Activated CD4-positive, alpha-beta T cell treated with anti-CD3 and anti-CD28 coated beads for 1 hour (primary cell): ENCODE measurements around the gene CCDC78.

Experiments used
- DNase-seq: peaks from one replicate; pipeline ENCODE4 v3.0.0-alpha.2; 2020

Gene CCDC78

DNA sequence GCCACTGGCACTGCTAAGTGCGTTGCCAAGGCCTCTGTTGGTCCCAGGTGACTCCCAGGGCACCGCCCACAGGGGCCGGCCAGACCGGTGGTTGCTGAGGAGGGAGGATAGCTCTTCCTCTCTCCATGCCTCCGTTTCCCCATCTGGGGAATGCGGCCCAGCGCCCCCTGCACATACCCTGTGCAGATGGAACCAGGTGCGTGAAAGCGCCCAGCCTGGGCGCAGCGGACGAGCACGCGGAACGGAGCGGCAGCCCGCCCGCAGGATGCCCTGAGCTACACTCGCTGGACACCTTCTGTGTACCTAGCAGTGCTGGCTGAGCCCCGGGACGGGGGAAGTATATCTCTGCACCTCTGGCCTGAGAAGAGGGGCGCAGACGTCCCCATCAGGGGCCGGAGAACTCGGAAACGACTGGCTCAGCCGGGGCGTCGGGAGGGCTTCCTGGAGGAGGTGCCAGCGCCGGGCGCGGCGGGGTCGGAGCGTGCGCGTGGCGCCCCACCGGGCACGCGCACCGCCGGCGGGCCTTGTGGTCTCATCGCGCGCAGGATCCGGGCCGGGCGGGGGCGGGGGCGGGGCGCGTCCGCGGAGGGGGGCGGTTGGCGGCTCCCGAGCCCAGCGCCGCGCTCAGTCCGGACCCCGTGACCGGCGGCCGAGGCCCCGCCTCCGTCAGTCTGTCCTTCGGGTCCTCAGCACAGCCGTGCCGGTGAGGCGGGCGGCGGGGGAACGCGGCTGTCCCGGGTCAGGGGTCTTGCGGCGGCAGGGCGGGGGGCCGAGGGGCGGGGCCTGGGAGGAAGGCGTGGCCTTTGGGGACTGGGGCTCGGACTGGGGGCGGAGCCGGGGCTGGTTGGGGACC lies at the start of gene CCDC78, which contains the start of gene HAGHL:
Gene CCDC78, minus strand, starts transcription at position 6 of the 853 bp plus-strand sequence. CDS start 76 bp downstream, outside the sequence.
Gene HAGHL, plus strand, starts transcription at position 669 of the 853 bp plus-strand sequence. CDS start 404 bp downstream, outside the sequence.
- no peak for DNase-seq

DNA sequence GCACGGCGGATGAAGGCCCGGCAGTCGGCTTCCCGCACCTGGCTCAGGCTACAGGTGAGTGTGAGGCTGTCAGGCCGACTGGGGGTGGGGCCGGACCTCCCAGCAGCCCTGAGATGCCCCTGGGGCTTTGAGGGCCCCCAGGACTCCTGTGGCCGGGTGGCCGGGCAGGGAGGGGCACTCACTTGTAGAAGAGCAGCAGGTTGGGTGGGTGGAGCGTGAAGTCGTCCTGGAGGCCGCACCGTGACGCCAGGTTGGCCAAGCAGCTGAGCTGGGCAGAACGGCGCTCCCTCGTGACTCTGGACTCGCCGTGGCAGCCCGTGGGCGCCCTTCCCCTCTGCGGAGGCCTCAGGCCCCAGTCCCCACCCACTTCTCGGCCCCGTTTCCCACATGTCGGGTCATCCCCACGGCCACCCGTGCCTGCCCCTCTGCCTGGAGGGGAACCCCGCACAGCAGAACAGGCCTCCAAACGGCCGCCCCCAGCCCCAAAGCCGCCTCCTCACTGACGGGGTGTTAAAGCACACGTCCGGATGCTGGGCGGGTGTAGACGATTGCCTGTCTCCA lies 49.1 kb upstream of the CCDC78 start:
- no peak for DNase-seq

DNA sequence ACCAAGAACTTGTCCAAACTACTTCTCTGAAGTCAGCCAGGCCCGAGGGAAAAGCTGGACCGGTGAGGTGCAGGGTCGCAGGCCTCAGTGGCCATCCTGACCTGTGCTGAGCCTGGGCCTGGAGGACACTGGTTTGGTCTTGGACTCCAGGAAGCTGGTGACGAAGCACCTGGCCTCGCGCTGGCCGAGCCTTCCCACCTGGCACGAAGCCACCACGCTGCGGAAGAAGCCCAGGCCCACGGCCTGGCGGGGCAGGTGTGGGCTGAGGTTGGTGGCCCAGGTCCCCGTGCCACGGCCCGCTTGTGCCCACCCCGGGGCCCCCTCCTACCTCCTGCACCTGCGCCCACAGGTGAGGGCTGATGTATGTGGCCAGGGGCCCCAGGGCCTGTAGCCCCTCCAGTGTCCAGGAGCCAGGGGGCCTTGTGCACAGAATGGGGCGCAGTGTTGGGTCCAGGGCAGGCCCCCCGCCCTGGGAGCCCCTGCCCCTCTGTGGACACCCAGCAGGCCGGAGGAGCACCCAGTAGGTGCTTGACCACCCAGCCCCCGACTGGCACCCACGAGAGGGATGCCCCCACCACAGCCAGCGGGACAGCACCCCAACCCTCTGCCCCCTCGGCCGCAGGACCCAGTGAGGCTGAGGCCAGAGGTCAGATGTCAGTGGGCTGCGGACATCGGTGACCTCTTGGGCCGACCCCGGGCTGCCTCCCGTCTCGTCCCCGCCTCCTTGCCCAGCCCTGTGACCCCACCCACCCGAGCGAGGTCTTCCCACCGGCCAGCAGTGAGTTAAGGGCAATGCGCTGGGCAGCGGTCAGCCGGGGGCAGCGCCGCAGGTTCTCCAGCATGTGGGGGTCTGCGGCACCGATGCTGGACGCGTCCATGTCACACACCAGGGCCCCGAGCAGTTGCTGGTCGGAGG lies 48.1 kb upstream of the CCDC78 start:
- DNase-seq = no peak

DNA sequence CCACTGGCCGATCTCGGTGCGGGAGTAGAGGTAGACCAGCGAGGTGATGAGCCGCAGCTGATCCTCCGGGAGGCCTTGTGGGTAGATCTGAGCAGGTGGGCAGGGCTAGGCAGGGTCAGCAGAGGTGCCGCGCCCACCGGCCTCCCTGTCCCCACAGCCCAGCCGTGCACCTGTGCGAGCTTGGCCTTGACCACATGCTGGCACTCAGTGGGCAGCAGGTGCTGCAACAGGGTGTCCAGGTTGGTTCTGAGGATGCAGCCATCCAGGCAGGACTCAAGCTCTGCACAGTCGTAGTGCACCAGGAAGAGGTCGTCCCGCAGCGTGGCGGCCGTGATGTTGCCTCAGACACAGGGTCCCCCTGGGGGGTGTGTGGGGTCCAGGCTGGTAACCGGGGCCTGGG lies 46.7 kb upstream of the CCDC78 start:
- DNase-seq = no peak

DNA sequence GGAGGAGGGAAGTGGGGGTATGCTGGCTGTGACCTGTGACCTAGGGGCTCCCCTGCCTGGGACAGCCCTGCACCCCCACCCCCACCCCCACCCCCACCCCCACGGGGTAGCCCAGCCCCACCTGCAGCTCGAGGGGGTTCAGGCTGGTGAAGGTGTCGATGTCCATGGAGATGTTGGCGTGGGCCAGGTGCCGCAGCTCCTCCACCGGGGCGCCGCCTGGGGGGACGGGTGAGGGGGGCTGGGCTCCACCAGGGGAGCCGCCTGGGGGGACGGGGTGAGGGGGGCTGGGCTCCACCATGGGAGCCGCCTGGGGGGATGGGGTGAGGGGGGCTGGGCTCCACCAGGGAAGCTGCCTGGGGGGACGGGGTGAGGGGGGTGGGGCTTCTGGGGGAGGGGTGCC lies 44.2 kb upstream of the CCDC78 start:
- no peak for DNase-seq

DNA sequence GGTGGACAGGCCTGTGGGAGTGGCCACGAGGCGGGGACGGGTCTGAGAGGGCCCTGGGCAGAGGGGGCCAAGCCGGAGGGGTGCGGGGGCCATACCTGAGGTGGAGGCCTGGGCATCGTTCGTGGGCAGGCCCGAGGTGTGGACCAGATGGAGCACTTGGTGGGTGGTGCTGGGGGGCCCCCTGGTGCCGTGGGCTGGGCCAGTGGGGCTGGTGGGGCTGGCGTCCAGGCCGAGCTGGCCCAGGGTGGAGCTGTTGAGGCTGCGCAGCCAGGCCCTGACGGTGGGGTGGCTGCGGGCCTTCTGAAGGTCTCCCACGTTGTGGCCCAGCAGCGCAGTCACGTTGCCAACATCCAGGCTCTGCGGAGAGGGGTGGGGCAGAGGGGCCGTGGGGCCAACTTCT lies 43.7 kb upstream of the CCDC78 start:
- no peak for DNase-seq

DNA sequence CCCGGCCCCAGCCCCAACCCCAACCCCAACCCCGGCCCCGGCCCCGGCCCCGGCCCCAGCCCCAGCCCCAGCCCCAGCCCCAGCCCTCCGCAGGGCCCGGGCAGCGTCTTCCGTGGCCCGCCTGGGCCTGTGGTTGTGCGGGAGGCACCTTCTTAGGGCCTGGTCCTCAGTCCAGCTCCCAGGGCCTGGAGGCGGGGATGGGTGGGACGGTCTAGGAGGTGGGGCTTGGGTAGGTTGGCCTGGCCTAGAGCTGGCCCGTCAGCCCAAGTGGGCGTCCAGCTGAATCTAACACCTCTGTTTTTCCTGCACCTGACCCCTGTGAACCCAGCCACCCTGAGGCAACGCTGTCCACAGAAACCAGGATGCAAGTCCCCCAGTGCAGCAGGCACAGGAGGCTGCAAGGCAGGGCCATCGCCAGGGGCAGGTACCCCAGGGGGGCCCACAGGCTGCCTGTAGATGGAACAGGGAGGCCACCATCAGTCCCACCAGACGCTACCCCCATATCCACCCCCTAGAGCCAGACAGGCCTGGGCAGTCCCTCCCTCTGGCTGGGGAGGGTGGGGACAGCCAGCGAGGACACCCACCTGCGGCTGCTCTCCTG lies 43.0 kb upstream of the CCDC78 start:
- DNase-seq = no peak

DNA sequence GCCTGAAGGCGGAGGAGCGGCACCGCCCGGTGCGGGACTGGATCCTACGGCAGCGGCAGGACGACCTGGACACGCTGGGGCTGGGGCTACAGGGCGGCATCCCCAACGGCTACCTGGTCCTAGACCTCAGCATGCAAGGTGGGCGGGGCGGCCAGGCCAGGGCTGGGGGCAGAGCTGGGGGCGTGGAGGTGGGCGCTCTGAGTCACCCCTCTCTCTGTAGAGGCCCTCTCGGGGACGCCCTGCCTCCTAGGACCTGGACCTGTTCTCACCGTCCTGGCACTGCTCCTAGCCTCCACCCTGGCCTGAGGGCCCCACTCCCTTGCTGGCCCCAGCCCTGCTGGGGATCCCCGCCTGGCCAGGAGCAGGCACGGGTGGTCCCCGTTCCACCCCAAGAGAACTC lies 42.2 kb upstream of the CCDC78 start:
- DNase-seq = no peak

DNA sequence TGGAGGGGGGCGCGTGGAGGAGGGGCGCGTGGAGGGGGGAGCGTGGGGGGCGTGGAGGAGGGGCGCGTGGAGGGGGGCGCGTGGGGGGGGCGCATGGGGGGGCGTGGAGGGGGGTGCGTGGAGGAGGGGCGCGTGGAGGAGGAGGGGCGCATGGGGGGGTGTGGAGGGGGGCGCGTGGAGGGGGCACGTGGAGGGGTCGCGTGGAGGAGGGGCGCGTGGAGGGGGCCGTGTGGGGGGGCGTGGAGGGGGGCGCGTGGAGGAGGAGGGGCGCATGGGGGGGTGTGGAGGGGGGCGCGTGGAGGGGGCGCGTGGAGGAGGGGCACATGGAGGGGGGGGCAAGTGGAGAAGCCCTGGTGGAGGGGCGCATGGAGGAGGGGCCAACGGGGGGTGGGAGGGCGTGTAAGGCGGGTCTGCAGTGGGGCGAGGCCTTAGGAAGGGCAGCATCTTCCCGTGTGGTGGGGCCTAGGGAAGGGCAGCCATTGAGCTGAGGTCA lies 41.5 kb upstream of the CCDC78 start:
- no peak for DNase-seq

DNA sequence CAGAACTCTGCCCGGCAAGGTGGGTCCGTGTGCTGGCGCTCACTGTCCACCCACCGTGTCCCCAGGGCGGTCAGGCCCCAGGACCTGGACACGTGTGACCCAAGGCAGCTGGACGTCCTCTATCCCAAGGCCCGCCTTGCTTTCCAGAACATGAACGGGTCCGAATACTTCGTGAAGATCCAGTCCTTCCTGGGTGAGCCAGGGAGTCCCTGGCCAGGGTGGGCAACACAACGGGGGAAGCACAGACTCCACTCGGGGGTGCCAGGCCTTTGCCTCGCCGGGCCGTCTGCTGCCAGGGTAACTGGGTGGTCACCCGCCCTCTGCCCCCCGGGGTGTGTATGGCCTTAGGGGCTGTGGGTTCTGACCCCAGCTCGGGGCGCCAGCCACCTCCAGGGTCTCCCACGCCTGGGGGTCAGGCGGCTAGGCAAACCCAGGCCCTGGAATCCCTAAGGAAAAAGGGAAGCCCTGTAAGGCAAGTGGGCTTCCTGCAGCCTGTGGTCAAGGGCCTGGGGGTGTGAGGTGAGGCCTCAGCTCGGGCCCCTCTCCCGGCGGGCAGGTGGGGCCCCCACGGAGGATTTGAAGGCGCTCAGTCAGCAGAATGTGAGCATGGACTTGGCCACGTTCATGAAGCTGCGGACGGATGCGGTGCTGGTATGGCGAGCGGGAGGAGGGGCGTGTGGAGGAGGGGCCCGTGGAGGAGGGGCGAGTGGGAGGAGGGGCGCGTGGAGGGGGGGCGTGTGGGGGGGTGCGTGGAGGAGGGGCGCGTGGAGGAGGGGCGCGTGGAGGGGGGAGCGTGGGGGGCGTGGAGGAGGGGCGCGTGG lies 40.8 kb upstream of the CCDC78 start:
- DNase-seq = no peak

DNA sequence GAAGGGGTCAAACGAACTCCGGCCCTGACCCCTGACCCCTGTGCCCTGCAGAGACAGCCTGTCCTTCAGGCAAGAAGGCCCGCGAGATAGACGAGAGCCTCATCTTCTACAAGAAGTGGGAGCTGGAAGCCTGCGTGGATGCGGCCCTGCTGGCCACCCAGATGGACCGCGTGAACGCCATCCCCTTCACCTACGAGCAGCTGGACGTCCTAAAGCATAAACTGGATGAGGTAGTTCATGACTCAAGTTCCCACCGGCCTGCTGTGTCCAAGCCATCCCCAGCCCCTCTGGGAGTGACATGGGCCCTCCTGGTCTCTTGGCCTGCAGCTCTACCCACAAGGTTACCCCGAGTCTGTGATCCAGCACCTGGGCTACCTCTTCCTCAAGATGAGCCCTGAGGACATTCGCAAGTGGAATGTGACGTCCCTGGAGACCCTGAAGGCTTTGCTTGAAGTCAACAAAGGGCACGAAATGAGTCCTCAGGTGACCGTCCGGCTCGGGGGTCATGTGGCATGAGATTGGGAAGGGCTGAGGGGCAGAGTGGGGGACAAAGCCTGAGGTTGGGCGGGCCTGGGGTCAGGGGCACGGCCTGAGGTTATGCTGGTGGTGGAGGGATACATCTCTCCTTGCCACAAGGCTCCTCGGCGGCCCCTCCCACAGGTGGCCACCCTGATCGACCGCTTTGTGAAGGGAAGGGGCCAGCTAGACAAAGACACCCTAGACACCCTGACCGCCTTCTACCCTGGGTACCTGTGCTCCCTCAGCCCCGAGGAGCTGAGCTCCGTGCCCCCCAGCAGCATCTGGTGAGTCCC lies 40.0 kb upstream of the CCDC78 start:
- no peak for DNase-seq

DNA sequence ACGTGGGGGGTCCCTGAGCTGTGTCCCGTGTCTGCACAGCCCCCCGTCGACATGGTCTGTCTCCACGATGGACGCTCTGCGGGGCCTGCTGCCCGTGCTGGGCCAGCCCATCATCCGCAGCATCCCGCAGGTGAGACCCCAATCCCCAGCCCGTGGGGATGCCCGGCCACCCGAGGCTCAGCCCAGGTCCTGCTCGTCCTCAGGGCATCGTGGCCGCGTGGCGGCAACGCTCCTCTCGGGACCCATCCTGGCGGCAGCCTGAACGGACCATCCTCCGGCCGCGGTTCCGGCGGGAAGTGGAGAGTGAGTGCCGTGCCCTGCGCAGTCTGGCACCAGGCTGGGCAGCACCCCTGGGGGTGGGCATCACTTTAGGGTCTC lies 39.2 kb upstream of the CCDC78 start:
- DNase-seq = no peak

DNA sequence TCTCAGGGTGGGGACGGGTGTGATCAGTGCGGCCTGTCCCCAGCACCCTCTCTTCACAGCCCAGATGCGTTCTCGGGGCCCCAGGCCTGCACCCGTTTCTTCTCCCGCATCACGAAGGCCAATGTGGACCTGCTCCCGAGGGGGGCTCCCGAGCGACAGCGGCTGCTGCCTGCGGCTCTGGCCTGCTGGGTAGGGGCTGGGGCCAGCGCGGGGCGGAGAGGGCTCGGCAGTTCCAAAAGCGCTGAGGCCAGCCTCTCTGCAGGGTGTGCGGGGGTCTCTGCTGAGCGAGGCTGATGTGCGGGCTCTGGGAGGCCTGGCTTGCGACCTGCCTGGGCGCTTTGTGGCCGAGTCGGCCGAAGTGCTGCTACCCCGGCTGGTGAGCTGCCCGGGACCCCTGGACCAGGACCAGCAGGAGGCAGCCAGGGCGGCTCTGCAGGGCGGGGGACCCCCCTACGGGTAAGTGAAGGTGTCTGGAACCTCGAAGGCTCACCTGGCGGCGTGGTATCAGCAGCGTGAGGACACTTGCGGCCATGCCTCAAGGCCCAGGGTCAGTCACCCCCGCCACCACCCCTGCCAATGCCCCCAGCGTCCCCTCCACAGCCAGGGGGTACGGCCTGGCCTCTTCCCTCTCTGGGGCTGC lies 38.7 kb upstream of the CCDC78 start:
- no peak for DNase-seq

DNA sequence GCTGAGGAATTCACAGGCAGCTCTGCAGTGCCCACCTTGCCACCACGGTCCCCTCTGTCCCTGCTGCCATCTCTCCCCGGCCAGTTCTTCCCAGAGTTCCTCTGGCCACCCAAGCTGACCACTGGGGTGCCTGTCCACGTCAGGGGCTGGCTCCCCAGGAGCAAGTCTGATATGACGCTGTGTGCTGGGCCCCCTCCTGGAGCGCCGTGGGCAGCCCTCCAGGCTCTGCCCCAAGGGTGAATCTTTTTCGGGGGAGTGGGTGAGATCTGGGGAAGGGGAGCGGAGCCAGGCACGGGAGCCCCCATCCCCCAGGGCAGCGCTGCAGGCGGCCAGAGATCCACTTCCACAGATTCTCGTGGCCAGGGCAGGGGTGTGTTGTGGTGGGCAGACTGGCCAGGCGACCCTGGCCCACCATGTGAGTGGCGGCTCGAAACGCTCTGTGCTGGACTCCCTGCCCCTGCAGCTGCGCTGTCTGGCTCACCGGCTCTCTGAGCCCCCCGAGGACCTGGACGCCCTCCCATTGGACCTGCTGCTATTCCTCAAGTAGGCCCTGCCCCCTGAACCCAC lies 38.0 kb upstream of the CCDC78 start:
- no peak for DNase-seq

DNA sequence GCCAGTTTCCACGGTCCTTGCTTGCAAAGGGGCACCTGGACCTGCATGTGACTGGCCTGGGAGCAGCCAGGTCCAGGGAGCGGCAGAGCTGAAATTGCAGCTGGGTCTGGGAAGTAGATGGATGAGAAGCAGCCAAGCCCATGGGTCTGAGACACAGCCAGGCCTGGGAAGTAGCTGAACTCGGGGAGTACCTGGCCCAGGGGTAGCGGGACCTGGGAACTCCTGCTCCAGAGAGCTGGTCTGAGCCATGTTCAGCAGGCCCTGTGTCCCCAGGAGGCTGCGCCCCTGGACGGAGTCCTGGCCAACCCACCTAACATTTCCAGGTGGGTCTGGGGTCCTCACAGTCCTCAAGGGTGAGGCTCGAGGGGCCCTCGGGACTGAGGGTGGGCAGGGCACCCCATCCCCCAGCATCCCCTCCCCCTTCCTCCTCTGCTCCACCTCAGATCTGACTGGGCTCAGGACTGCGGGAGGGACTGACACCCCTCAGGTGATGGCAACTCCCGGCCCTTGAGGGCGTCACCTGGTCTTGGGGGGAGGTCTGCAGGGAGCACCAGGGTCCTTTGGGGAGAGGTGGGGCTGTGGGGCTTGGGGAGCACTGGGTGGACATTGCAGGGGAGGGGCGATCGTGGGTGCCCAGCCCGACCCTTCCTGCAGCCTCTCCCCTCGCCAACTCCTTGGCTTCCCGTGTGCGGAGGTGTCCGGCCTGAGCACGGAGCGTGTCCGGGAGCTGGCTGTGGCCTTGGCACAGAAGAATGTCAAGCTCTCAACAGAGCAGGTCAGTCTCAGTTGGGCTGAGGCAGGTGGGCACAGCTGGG lies 37.3 kb upstream of the CCDC78 start:
- no peak for DNase-seq

DNA sequence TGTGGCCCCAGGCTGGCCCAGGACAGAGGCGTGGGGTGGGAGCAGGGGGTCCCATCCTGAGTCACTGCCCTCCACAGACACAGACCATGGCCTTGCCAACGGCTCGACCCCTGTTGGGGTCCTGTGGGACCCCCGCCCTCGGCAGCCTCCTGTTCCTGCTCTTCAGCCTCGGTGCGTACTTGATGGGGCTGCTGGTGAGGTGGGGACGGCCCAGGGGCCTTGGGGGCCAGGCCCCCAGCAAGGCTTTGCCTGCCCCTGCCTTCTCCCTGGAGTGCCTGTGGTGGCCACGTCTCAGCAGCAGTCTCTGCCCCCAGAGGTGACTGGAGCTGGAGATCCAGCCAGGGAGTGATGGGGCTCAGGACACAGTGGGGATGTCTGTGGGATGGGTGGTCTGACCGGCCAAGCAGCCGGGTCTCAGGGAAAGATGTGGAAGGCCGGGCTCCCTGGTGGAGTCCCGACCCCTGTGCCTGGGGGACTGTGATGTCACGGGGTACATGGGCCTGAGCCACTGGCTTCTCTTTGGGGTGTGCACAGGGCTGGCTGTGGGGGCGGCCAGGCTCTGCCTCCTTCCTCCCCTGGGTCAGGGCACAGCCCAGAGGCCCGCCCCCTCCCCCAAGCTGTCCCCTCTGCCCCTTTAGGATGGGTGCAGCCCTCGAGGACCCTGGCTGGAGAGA lies 36.5 kb upstream of the CCDC78 start:
- DNase-seq = no peak

DNA sequence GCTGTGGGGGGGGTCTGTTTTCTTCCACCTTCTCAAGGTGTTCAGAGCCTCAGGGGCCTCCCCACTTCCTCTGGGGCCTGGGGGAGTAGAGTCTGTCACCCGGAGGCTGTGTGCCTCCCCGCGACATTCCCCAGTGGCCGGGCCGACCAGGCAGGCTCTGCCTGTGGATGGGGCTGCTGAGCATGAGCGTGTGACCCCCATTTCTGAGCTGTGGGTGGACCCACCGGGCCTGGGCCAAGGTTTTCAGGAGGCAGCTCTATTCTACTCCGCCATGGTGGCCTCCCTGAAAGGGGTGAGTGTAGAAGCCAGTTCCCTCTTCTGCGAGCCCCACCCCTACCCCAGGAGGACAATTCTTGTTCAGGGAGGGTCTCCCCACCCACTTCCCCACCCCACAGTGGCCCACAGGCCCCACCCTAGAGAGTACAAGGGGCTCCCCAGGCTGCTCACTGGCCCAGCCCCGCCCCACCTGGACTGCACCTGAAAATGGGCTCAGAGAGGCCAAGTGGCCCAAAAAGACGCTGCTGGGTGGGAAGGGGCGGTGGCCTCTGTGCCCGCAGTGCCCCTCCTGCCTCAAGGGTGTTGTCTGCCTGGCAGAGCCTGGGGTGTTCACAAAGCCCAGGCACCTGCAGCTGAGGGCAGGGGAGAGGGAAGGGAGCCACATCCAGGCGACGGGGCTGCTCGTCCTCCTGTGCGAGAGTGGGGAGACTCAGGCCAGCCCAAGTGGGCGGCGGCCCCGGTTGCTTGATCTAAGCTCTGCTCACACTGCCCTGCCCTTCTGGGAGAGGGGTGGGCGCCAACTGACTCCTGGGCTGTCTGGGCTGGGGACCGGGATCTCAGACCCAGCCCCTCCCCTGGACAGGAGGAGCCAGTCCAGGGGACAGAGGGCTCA lies 35.6 kb upstream of the CCDC78 start:
- DNase-seq = no peak
